ENCODE data around the gene NTMT1. TPM values are rescaled to one million over a fixed set of nuclear protein-coding genes. Genes with fewer than 3 reads are reported as not detected.

The NTMT1 gene
- total and polyA plus RNA-seq, 9 of the 15 experiments (the other 6 are each of a cell fraction or from before 2014, with no cell fraction given) = 42.1 to 116 (median 74.7) TPM

- TSS peak; percentile 79 for BruUV-seq (replicated peaks)
- peak overlapping the region; percentile 76 for H3K27ac ChIP-seq (ENCODE audit: extremely low read depth, low read depth, low read length)
- H3K36me3 ChIP-seq (ENCODE audit: control insufficient read depth, insufficient read depth, low read length) = no peaks in the 10 kb centered on the region
- in situ Hi-C loops (cut with MboI) (no loop called here), intact Hi-C loops (cut with micrococcal nuclease) (loop anchor here (5.0 kb wide), 1 partner anchor 100 kb away; no protein-coding TSS in a partner anchor)
- POLR2A ChIA-PET = interaction anchor here (0.6 to 1.4 kb wide), 7 partner anchors 11 to 179 kb away, joined by 3 to 8 read pairs (median 3); partner anchors contain the start of gene C9orf50
- peak overlapping the region; percentile 55 to 82; a peak in 3 of 4 replicates for H3K9ac ChIP-seq (ENCODE audit: insufficient read depth in 1 of 2, low read depth in 2 of 2, low read length in 2 of 2)
- no peaks in the 10 kb centered on the region for H3K9me3 ChIP-seq (replicated peaks; ENCODE audit: control insufficient read depth, insufficient read depth, low read depth, low read length)
- FAIRE-seq (peak; percentile 94), DNase-seq (ENCODE audit: extremely low read depth in 1 of 4, low spot score in 3 of 4) (peak; percentile 56 to 95 (median 76)), ATAC-seq (peak; percentile 95)
- WGBS (ENCODE audit: insufficient coverage, low coverage, missing lambda C conversion rate) = 10% methylated on average over 22 of the region's 23 CpGs
- peak overlapping the region; percentile 85 for H2AFZ ChIP-seq (ENCODE audit: low read depth, low read length)
- no peaks in the 10 kb centered on the region for H4K20me1 ChIP-seq (replicated peaks; ENCODE audit: control insufficient read depth, insufficient read depth, low read length)
- CTCF ChIA-PET (ENCODE audit: low intra/inter-chr PET ratio) = interaction anchor here (1.0 kb wide), 1 partner anchor 22 kb away, joined by 3 read pairs; no protein-coding TSS in a partner anchor
- H3K27me3 ChIP-seq (ENCODE audit: control insufficient read depth in 2 of 2, insufficient read depth in 2 of 2, low read length in 2 of 2) = no peaks in the 10 kb centered on the region
- H3K4me3 ChIP-seq = no peak overlapping the region
- H3K4me2 ChIP-seq (ENCODE audit: insufficient read depth, low read length) = peak overlapping the region; percentile 60
- peaks cover 26 to 35% of the 10 kb centered on the region in 2 experiments for H3K4me1 ChIP-seq (replicated peaks in 1 of 2; ENCODE audit: control insufficient read depth in 2 of 2, insufficient read depth in 2 of 2, low read length in 2 of 2)
- no peaks in the 10 kb centered on the region for H3K9me1 ChIP-seq (ENCODE audit: control insufficient read depth, insufficient read depth, low read length)
- no peaks in the 10 kb centered on the region for H3K79me2 ChIP-seq (ENCODE audit: control insufficient read depth, insufficient read depth, low read length)
- TF ChIP-seq RBFOX2 (IDR thresholded peaks at IDR 0.05; ENCODE audit: low read depth, low read length) (peak; percentile 54), HNRNPK (IDR thresholded peaks at IDR 0.05; ENCODE audit: low read depth, low read length, poor library complexity, severe bottlenecking) (no peak), YY1 (IDR thresholded peaks at IDR 0.05; ENCODE audit: borderline replicate concordance in 1 of 3, control insufficient read depth in 1 of 3, extremely low read depth in 1 of 3, insufficient read depth in 3 of 3, insufficient read length in 1 of 3, insufficient replicate concordance in 2 of 3, low read depth in 1 of 3, low read length in 2 of 3) (peak in 2 of 3 experiments; percentile 41 to 81), ZNF436 (CRISPR knock-in tag; IDR thresholded peaks at IDR 0.05) (no peak), E2F4 (CRISPR knock-in tag; IDR thresholded peaks at IDR 0.05; ENCODE audit: low read depth) (no peak), PPARD (CRISPR knock-in tag; IDR thresholded peaks at IDR 0.05) (no peak), PTTG1 (tag; IDR thresholded peaks at IDR 0.05; ENCODE audit: low read depth) (peak; percentile 90), MYNN (IDR thresholded peaks at IDR 0.05) (0 out of 2 replicates have a peak, but pooled peaks have one; percentile 23), MYNN (CRISPR knock-in tag; IDR thresholded peaks at IDR 0.05) (no peak), ZNF766 (CRISPR knock-in tag; conservative IDR thresholded peaks at IDR 0.05) (peak; percentile 88), TAF7 (tag; IDR thresholded peaks at IDR 0.05) (peak; percentile 95), POLR2B (IDR thresholded peaks at IDR 0.05; ENCODE audit: low read depth, partially characterized antibody) (peak; percentile 59), NKRF (IDR thresholded peaks at IDR 0.05; ENCODE audit: borderline replicate concordance) (no peak), SAFB2 (IDR thresholded peaks at IDR 0.05; ENCODE audit: borderline replicate concordance, low read depth, low read length, severe bottlenecking) (no peak), ETV1 (tag; conservative IDR thresholded peaks at IDR 0.05; ENCODE audit: low read depth) (peak; percentile 8; the same call in 1 of the 2 replicates), CEBPG (CRISPR knock-in tag; IDR thresholded peaks at IDR 0.05) (peak; percentile 73; the same call in 1 of the 2 replicates), CEBPG (tag; conservative IDR thresholded peaks at IDR 0.05 in 1 of 2, IDR thresholded peaks at IDR 0.05 in 1 of 2) (peak; percentile 52 to 77; a peak in 3 of 4 replicates), ZNF589 (CRISPR knock-in tag; IDR thresholded peaks at IDR 0.05; ENCODE audit: low read depth) (no peak; the same call in 1 of the 2 replicates)
Observed at GRCh38 chr9:129587487-129588262, 38.3 kb upstream of the NTMT1 start.

Measured in K562 (cell line).